ENCODE data around the gene GRM7. TPM values are rescaled to one million over a fixed set of nuclear protein-coding genes. Genes with fewer than 3 reads are reported as not detected.

The GRM7 gene
- total RNA-seq, 1 experiment from 2014 or later, result 0.27 TPM

- DNase-seq (ENCODE audit: low read depth), result no peak
Observed at GRCh38 chr3:7292362-7292761, 431.4 kb downstream of the GRM7 start.

- DNase-seq (ENCODE audit: low read depth), result no peak
Observed at GRCh38 chr3:7293286-7293685, 432.4 kb downstream of the GRM7 start.

- DNase-seq (ENCODE audit: low read depth), result peak; percentile 26
Observed at GRCh38 chr3:7305561-7305960, 444.6 kb downstream of the GRM7 start.

GRCh38 chr3:7306901-7307300 lies 446.0 kb downstream of the GRM7 start:
- no peak for DNase-seq (ENCODE audit: low read depth)

GRCh38 chr3:7307410-7307809 lies 446.5 kb downstream of the GRM7 start:
- DNase-seq (ENCODE audit: low read depth), result peak; percentile 61

GRCh38 chr3:7309641-7310102 lies 448.8 kb downstream of the GRM7 start:
- peak; percentile 62 for DNase-seq (ENCODE audit: low read depth)

- DNase-seq (ENCODE audit: low read depth), result no peak
Observed at GRCh38 chr3:7315037-7315436, 454.1 kb downstream of the GRM7 start.

- no peak for DNase-seq (ENCODE audit: low read depth)
Observed at GRCh38 chr3:7322957-7323669, 462.2 kb downstream of the GRM7 start.

GRCh38 chr3:7328339-7328738 lies 467.4 kb downstream of the GRM7 start:
- no peak for DNase-seq (ENCODE audit: low read depth)

GRCh38 chr3:7332696-7333095 lies 471.8 kb downstream of the GRM7 start:
- DNase-seq (ENCODE audit: low read depth), result no peak

- DNase-seq (ENCODE audit: low read depth), result no peak
Observed at GRCh38 chr3:7333125-7333524, 472.2 kb downstream of the GRM7 start.

GRCh38 chr3:7340795-7341194 lies 479.9 kb downstream of the GRM7 start:
- DNase-seq (ENCODE audit: low read depth), result peak; percentile 10

- no peak for DNase-seq (ENCODE audit: low read depth)
Observed at GRCh38 chr3:7346364-7346763, 485.4 kb downstream of the GRM7 start.

GRCh38 chr3:7357101-7357500 lies 496.2 kb downstream of the GRM7 start:
- no peak for DNase-seq (ENCODE audit: low read depth)

- DNase-seq (ENCODE audit: low read depth), result no peak
Observed at GRCh38 chr3:7367968-7368367, 507.1 kb downstream of the GRM7 start.

- no peak for DNase-seq (ENCODE audit: low read depth)
Observed at GRCh38 chr3:7368597-7368996, 507.7 kb downstream of the GRM7 start.

- no peak for DNase-seq (ENCODE audit: low read depth)
Observed at GRCh38 chr3:7371693-7372572, 511.0 kb downstream of the GRM7 start.

GRCh38 chr3:7377103-7377502 lies 516.2 kb downstream of the GRM7 start:
- no peak for DNase-seq (ENCODE audit: low read depth)

GRCh38 chr3:7381741-7382140 lies 520.8 kb downstream of the GRM7 start:
- no peak for DNase-seq (ENCODE audit: low read depth)

- peak; percentile 61 for DNase-seq (ENCODE audit: low read depth)
Observed at GRCh38 chr3:7382293-7383010, 521.5 kb downstream of the GRM7 start.

GRCh38 chr3:7385635-7386034 lies 524.7 kb downstream of the GRM7 start:
- no peak for DNase-seq (ENCODE audit: low read depth)

- DNase-seq (ENCODE audit: low read depth), result no peak
Observed at GRCh38 chr3:7388026-7388425, 527.1 kb downstream of the GRM7 start.

Measured in HT1080 (cell line).